ENCODE measurements around the gene PMEPA1. TPM values are rescaled to one million over a fixed set of nuclear protein-coding genes. Genes with fewer than 3 reads are reported as not detected.

Gene PMEPA1
- polyA plus RNA-seq, 3 donors: 15.0 to 134 (median 22.1) TPM

DNA sequence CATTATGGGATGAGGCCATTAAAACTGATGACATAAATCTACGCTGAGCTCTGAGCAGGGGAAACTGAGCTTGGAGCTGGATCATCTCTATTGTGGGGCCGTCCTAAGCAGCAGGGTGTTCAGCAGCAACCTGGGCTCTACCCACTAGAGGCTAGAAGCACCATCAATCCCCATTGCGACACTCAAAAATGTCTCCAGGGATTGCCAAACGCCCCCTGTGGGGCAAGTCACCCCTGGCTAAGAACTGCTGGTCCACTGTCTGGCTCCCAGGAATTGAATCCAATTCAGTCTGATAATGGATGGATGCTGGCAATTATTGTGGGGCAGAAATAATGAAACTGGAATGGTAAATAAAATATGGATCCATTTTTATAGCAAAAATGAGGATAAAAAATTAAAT is 38.2 kb downstream of the PMEPA1 start:
- 74 to 84% (median 78%) methylated on average over 4 of the region's 4 CpGs for WGBS, 3 donors
- no peak overlapping the region for H3K27ac ChIP-seq (ENCODE audit: low read depth, low read length)

DNA sequence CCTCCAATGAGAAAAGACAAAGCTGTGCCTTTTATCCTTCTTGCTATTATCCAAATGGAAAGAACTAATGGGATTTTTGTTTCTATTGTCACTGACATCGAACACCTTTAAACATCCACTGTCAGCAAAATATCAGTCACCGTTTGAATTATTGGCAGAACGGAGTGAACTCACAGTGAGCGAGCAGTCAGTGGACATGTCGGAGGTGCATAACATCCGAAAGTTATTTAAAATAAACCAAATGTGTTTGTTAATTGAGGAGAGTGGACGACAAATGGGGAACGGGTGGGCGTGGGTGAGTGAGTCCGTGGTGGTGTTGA is 38.8 kb downstream of the PMEPA1 start:
- WGBS, 3 donors: 84 to 86% (median 86%) methylated on average over 10 of the region's 10 CpGs
- no peak overlapping the region for H3K27ac ChIP-seq (ENCODE audit: low read depth, low read length)

DNA sequence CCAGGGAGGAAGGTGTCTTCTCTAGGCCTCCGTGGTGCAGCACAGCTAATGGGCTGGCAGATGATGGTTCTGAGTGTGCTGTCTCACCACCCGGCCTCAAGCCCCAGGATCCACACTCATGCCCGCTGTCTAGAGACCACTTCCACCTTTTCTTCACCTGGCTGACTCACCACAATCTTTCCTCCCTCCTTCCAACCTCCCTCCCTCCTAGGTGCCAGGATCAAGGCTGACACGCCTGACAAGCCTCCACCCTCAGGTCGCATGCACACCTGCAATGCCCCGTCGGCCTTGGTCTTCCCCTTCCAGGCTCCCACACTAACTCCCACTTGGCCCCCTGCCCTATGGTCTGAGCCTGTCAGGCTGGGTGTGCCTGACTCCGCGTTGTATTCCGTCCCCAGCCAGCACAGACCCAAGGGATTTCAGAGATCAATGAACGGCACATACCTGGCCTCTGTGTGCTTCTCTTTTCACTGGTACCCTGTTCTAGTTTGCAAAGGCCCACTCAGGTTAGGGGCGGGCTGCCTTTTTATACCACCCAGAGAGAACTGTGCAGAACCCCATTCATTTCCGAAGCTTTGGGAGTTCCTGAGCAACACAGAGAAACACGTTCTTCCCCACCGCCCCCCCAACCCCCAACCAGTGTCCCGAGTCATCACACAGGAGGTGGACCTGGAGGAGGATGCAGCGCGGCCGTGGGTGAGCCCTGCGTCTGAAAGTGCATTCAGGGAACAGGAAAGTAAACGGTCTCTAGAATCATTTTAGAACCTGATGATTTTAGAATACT is 39.3 kb downstream of the PMEPA1 start:
- 64 to 81% (median 80%) methylated on average over 21 of the region's 21 CpGs for WGBS, 3 donors
- no peak overlapping the region for H3K27ac ChIP-seq (ENCODE audit: low read depth, low read length)

GRCh38 chr20:57669632-57670031 is 40.2 kb downstream of the PMEPA1 start:
- WGBS, 3 donors: 90 to 93% (median 91%) methylated on average over 7 to 8 of the region's 8 CpGs
- no peak overlapping the region for H3K27ac ChIP-seq (ENCODE audit: low read depth, low read length)

- 68 to 86% (median 78%) methylated on average over 18 of the region's 18 CpGs for WGBS, 3 donors
These were observed 41.7 kb downstream of the PMEPA1 start for GRCh38 chr20:57667924-57668782.

DNA sequence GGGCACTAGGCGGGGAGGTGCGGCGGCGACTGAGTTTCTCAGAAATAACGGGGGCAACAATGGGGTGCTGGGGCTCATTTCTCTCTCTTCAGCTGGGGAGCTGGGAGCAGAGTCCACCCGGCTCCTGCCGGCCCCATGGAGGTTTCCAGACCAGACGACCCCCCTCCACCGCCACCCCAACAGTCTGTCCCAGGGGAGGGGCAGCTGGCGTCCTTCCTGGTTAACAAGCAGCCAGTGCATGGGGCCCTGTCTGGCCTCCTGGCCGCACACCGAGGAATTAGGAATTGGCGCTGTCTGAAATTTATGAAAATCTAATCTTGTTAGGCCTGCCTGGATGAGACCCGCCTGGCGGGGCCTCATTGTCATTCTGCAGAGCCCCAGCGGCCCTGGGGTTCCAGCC is 42.4 kb downstream of the PMEPA1 start:
- no peak overlapping the region for H3K27ac ChIP-seq (ENCODE audit: low read depth, low read length)
- 75 to 86% (median 80%) methylated on average over 16 of the region's 16 CpGs for WGBS, 3 donors

More at GRCh38 chr20:57667924-57668782, 41.7 kb downstream of the PMEPA1 start:
- no peak overlapping the region for H3K27ac ChIP-seq (ENCODE audit: low read depth, low read length)

DNA sequence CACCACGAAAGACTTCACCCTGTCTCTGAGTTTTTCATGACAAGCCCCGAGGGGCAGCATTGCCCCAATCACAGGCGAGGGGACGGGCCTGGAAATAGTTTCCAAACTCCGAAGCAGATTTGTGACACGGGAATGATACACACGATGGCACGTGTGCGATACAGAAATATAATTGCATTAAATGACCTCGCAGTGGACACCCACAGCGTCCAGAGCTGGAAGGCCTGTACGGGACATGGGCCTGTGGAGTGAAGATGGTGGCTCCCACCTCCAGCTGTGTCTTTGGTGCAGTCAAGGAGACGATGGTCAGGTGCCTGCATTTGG is 43.0 kb downstream of the PMEPA1 start:
- no peak overlapping the region for H3K27ac ChIP-seq (ENCODE audit: low read depth, low read length)
- 79 to 85% (median 82%) methylated on average over 13 of the region's 13 CpGs for WGBS, 3 donors

DNA sequence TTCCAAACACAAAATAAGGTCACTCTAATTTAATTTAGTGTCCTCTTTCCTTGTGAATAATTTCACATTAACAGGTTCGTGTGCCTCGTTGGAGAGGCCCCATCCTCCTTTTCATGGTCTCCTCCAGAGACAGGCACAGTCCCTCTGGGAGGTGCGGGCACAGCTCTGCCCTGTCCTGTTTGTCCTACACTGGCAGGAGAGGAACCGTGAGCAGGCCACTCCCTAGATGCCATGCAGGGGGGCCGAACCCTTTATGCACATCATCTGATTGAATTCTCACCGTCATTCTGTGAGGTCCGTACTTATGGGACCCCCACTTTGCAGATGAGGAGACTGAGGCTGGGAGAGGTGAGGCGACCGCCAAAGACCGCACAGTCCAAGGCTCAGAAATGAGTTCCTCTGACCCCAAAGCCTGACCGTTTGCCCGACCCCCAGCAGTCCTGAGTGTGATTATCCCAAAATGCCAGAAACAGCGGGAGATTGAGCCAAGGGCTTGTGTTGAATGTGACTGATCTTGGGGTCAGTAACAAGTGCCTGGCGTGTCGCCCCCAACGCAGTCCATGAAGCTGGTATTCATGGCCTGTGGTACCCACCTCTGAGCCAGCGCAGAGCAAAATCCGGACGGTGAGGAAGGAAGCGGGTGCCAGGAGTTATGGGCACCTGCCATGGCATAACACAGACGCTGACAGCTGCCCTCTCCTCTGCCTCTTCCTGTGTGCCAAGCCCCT is 43.5 kb downstream of the PMEPA1 start:
- WGBS, 3 donors: 79 to 87% (median 85%) methylated on average over 21 of the region's 21 CpGs
- no peak overlapping the region for H3K27ac ChIP-seq (ENCODE audit: low read depth, low read length)

DNA sequence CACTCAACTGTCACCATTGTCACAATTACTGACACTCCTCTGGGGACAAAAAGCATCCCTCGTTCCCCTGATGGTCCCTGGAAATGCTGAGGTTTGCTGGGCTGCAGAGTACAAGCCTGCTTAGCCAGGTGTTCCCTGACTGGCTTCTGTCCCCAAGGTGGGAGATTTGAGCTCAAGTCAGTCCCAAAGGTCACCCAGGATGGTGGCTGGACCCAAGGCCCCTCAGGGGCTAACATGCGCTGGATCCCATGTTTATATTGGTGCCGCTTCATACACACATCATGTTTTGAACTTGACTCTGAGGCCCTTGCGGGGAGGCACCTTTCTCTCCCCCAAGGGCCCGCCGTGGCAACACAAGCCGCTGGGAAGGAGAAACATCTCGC is 44.2 kb downstream of the PMEPA1 start:
- WGBS, 3 donors: 84 to 92% (median 89%) methylated on average over 8 of the region's 8 CpGs
- H3K27ac ChIP-seq (ENCODE audit: low read depth, low read length): no peak overlapping the region

DNA sequence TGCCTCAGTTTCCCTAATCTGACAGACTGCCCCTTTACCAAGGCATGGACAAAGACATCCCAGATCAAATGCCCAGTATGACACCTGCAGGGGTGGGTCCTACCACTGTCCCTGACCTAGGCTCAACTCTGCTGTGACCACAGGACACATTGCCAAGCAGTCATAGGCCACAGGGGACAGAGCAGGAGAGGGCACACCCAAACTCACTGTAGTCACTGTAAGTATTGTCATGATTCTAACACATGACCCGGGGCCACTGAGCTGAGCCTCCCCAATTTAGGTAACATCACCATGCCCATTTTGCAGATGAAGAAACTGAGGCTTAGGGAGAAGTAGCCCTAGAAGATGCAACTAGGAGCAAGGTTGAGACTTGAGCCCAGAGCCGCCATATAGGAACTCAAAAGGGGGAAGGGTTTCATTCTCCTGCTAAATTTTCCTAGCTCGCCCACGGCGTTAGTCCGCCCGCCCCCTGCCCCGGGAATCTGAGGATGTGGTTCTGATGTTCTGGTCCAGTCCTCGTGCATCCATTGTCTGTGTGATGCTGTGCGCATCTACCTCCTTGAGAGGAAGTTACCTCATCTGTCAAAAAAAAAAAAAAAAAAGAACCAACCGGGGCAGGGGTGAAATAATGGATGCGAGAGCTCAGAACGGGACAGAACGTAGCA is 44.8 kb downstream of the PMEPA1 start:
- 83 to 88% (median 83%) methylated on average over 14 of the region's 14 CpGs for WGBS, 3 donors

DNA sequence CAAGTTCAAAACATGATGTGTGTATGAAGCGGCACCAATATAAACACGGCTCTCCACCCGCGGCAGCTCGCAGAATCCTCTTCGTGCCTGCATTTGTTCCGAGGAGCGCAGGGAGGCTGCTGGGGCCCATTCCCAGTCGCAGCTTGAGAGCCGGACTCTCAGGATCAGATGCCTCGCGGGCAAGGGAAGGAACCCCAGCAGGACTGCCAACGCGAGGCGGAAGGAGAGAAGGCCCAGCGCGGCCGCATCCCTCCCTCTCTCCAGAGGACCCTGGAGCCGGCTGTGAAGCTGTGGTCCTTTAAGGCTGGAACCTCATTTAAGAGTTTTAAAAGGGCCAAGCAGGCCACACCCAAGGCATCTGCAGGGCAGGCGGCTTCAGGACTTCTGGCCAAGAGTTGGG is 45.3 kb downstream of the PMEPA1 start:
- 82 to 92% (median 84%) methylated on average over 20 of the region's 20 CpGs for WGBS, 3 donors

More for the DNA sequence above, 44.8 kb downstream of the PMEPA1 start:
- H3K27ac ChIP-seq (ENCODE audit: low read depth, low read length): no peak overlapping the region

GRCh38 chr20:57663681-57664451 is 45.9 kb downstream of the PMEPA1 start:
- no peak overlapping the region for H3K27ac ChIP-seq (ENCODE audit: low read depth, low read length)
- WGBS, 3 donors: 88 to 94% (median 92%) methylated on average over 27 of the region's 27 CpGs

More for the DNA sequence above, 45.3 kb downstream of the PMEPA1 start:
- H3K27ac ChIP-seq (ENCODE audit: low read depth, low read length): no peak overlapping the region

DNA sequence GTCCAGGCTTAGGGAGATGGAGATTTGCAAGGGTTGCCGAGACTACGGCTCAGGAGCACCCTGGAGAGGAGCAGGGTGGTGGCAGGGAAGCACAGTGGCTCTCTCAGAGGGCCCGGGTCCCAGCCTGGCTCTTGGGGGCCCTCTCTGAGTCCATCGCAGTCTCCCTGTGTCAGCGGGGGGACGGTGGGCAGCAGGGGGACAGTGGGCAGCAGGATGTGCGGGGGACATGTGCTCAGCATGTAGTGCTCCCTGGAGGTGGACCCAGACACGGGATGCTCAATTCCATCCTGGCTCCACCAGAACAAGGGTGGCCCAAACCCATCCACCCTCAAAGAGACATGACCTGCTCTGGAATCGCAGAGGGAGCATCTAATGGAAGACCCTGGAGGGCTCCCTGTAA is 46.6 kb downstream of the PMEPA1 start:
- H3K27ac ChIP-seq (ENCODE audit: low read depth, low read length): no peak overlapping the region
- 84 to 91% (median 91%) methylated on average over 9 of the region's 9 CpGs for WGBS, 3 donors

- WGBS, 3 donors: 60 to 83% (median 76%) methylated on average over 21 of the region's 21 CpGs
- H3K27ac ChIP-seq (ENCODE audit: low read depth, low read length): no peak overlapping the region
These were observed 47.2 kb downstream of the PMEPA1 start for GRCh38 chr20:57662456-57663240.

DNA sequence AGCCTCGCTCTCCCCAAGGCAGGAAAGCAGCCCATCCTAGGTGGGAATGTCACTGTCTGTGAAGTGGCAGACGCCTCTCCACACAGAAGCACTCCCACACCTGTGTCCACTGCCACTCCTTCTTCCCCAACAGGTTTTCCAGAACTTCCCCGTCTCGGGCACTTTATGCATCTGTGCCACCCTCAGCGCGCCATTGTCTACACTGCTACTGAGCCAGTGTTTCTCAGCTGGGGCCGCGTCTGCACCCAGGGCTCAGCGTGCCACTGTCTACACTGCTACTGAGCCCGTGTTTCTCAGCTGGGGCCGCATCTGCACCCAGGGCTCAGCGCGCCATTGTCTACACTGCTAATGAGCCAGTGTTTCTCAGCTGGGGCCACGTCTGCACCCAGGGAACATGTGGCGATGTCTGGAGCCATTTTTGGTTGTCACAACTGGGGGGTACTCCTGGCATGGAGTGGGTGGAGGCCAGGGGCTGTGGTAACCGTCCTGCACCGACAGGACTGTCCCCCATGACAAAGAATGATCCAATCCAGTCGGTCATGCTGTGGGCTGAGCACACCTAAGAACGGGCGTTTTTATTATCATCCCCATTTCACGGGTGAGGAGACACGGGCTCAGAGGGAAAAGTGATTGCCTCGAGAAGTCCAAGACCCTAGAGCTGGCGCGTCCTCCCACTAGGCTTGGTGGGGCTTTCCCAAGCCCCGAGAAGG is 47.9 kb downstream of the PMEPA1 start:
- 79 to 92% (median 89%) methylated on average over 25 to 26 of the region's 26 CpGs for WGBS, 3 donors
- no peak overlapping the region for H3K27ac ChIP-seq (ENCODE audit: low read depth, low read length)

DNA sequence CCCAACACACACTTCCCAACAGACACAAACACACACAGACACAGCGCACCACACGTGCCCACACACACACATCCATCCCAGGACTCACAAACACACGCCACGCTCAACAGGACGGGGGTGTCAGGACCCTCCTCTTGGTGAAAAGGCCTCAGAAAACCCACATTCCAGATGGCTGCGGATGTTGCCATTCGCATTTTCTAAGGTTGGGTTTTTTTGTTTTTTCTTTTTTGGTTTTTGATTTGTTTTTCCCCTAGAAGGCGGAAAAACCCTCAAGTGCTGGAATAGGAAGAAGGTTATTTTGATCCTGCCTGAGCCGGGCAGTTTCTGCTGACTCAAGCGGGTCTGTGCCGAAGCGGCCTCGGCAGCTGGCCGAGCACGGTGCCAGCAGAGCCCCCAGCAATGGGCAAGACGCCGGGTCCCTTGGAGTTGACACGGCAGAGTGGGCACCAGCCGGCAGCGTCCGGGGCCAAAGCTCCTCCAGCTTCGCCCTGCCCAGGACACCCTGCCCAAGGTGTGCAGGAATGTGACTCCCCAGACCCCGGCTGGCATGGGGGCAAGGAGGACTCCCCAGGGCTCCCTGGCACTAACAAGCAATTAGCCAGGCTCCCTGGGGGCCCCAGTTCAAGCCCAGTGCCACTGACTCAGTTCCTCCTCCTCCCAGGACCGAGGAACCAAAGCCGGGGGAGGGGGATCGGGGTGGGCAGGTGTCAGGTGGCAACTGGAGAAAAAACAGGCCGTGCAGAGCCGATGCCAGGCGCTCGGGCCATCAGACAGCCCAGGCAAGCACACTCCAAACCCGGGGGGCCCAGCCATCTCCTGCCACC is 48.7 kb downstream of the PMEPA1 start:
- no peak overlapping the region for H3K27ac ChIP-seq (ENCODE audit: low read depth, low read length)
- 80 to 85% (median 82%) methylated on average over 31 of the region's 31 CpGs for WGBS, 3 donors
